Measurements from ENCODE around the gene SLC35E4. TPM values are rescaled to one million over a fixed set of nuclear protein-coding genes. Genes with fewer than 3 reads are reported as not detected.

The SLC35E4 gene
- total RNA-seq, 1 donor from 2014 or later: 3.1 TPM

- Histone ChIP-seq H3K4me1 (no peaks in the 10 kb centered on the region), H3K27ac (no peak overlapping the region), H3K9me3 (no peaks in the 10 kb centered on the region), H3K36me3 (no peaks in the 10 kb centered on the region), H3K27me3 (ENCODE audit: low read depth) (no peaks in the 10 kb centered on the region), H3K4me3 (no peak overlapping the region)
- DNase-seq (no peak), ATAC-seq (no peak)
- intact Hi-C loops (cut with DNase I): no loop called here
- no peak for TF ChIP-seq CTCF (IDR thresholded peaks at IDR 0.05)
Observed at GRCh38 chr22:30648825-30649224, 13.2 kb downstream of the SLC35E4 start.

GRCh38 chr22:30649430-30650007 lies 13.9 kb downstream of the SLC35E4 start:
- DNase-seq (no peak), ATAC-seq (peak; percentile 66 to 79)
- Histone ChIP-seq H3K4me3 (no peak overlapping the region), H3K9me3 (no peaks in the 10 kb centered on the region), H3K36me3 (no peaks in the 10 kb centered on the region), H3K27ac (no peak overlapping the region), H3K4me1 (no peaks in the 10 kb centered on the region), H3K27me3 (ENCODE audit: low read depth) (no peaks in the 10 kb centered on the region)
- TF ChIP-seq CTCF (IDR thresholded peaks at IDR 0.05): no peak
- intact Hi-C loops (cut with DNase I): no loop called here

GRCh38 chr22:30650508-30651116 lies 15.0 kb downstream of the SLC35E4 start:
- H3K9me3 ChIP-seq: no peaks in the 10 kb centered on the region
- ATAC-seq (no peak), DNase-seq (no peak)
- H3K4me1 ChIP-seq: no peaks in the 10 kb centered on the region
- no peak for TF ChIP-seq CTCF (IDR thresholded peaks at IDR 0.05)
- no peaks in the 10 kb centered on the region for H3K36me3 ChIP-seq
- H3K4me3 ChIP-seq: no peak overlapping the region
- no peak overlapping the region for H3K27ac ChIP-seq
- intact Hi-C loops (cut with DNase I): no loop called here
- no peaks in the 10 kb centered on the region for H3K27me3 ChIP-seq (ENCODE audit: low read depth)

- Histone ChIP-seq H3K4me3 (no peak overlapping the region), H3K4me1 (no peaks in the 10 kb centered on the region), H3K9me3 (no peaks in the 10 kb centered on the region), H3K27me3 (ENCODE audit: low read depth) (no peaks in the 10 kb centered on the region), H3K36me3 (no peaks in the 10 kb centered on the region), H3K27ac (no peak overlapping the region)
- no peak for ATAC-seq
- no peak for DNase-seq
- no peak for TF ChIP-seq CTCF (IDR thresholded peaks at IDR 0.05)
- intact Hi-C loops (cut with DNase I): no loop called here
Observed at GRCh38 chr22:30652852-30653251, 17.3 kb downstream of the SLC35E4 start.

- ATAC-seq (no peak), DNase-seq (no peak)
- intact Hi-C loops (cut with DNase I): no loop called here
- Histone ChIP-seq H3K9me3 (no peaks in the 10 kb centered on the region), H3K27me3 (ENCODE audit: low read depth) (no peaks in the 10 kb centered on the region), H3K4me3 (no peak overlapping the region), H3K4me1 (no peaks in the 10 kb centered on the region), H3K36me3 (no peaks in the 10 kb centered on the region), H3K27ac (no peak overlapping the region)
- TF ChIP-seq CTCF (IDR thresholded peaks at IDR 0.05): no peak
Observed at GRCh38 chr22:30654361-30654760, 18.8 kb downstream of the SLC35E4 start.
